Measurements from ENCODE around the gene CDADC1.

GRCh38 chr13:49303533-49304252 lies 56.0 kb downstream of the CDADC1 start:
- TF ChIP-seq EZH2phosphoT487 (IDR thresholded peaks at IDR 0.05; ENCODE audit: borderline replicate concordance, low read length) (no peak), CTCF (IDR thresholded peaks at IDR 0.05; ENCODE audit: low read depth, low read length, poor library complexity, severe bottlenecking) (no peak)

Measured in DOHH2 (cell line).